DMS 273 (cell line): ENCODE measurements around the gene SPINK4.

Experiments used
- DNase-seq: peaks from one replicate; lab custom pipeline; 2025; ENCODE audit not compliant: unreplicated experiment; lab: John Stamatoyannopoulos, UW

Gene SPINK4, protein sequence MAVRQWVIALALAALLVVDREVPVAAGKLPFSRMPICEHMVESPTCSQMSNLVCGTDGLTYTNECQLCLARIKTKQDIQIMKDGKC

DNA sequence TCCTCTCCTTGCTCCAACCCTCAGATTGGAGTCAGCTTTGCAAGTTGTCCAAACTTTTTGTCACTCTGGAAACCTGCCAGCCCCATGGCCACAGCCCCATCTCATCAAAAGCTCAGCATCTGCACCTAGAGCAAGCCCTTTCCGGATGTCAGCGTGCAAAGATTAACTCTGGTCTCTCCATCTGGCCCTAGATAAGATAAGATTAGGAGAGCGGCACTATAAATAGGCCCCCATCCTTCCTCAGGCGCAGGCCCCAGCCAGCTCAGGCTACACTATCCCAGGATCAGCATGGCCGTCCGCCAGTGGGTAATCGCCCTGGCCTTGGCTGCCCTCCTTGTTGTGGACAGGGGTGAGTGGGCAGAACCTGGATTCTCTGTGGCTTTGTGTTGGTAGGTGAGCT lies at the start of gene SPINK4:
Gene SPINK4 (plus strand): TSS at position 247 of the 400 bp plus-strand sequence. CDS start 42 bp downstream, at position 289.
- DNase-seq = peak; percentile 95

- peak; percentile 43 for DNase-seq
These were observed 47.3 kb upstream of the SPINK4 start for GRCh38 chr9:33192493-33193255.

DNA sequence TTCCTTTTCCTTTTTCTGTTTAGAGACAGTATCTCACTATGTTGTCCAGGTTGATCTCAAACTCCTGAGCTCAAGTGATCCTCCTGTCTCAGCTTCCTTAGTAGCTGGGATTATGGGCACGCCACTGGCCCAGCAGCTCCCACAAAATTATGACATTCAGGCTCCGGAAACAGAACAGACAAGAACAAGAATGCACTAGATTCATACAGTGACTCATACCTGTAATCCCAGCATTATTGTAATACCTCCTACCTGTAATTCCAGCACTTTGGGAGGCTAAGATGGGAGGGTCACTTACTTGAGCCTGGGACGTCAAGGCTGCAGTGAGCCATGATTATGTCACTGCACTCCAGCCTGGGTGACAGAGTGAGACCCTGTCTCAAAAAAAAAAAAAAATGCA lies 46.1 kb upstream of the SPINK4 start:
- DNase-seq = no peak

DNA sequence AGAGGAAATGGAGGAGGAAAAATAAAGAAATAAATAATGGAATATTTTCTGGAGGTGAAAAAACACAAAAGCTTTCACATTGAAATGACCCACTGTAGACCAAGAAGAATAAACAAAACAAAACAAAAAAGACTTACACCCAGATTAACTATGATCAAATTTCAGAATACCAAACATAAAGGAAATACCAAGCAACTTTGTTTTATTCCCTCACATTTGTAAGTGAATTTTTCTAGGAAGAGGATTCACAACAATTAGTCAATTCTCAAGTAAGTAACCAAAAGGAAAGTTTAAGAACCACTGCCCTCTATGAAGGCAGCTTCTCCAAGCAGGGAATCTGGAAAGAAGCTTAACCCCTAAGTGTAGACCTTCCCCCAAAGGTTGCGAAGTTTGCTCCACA lies 43.2 kb upstream of the SPINK4 start:
- DNase-seq = no peak

- no peak for DNase-seq
These were observed 42.5 kb upstream of the SPINK4 start for GRCh38 chr9:33197279-33198152.

DNA sequence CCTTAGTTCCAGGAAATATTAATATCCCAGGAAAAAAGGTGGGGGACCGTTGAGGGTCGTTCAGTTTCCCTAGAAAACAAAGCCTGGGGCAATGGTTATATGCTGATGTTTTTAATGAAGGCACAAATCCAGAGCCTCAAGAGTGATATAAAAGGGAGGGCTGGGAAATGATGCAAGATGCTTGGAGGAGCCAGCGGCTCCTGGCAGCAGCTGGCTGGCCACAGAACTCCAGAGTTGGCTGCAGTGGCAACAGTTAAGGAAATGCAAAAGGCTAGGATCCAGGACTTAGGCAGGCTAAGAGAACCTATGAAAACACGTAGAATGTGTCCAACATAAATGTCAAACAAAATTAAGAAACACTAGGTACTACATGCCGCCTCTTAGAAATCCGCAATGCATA lies 41.8 kb upstream of the SPINK4 start:
- DNase-seq = peak; percentile 7

GRCh38 chr9:33202018-33202417 lies 37.9 kb upstream of the SPINK4 start:
- no peak for DNase-seq

- DNase-seq = no peak
These were observed 37.3 kb upstream of the SPINK4 start for GRCh38 chr9:33202552-33203201.

- DNase-seq = no peak
These were observed 30.6 kb upstream of the SPINK4 start for GRCh38 chr9:33209394-33209793.

- no peak for DNase-seq
These were observed 29.8 kb upstream of the SPINK4 start for GRCh38 chr9:33210006-33210715.

- DNase-seq = peak; percentile 37
These were observed 28.1 kb upstream of the SPINK4 start for GRCh38 chr9:33211695-33212393.

- no peak for DNase-seq
These were observed 19.0 kb upstream of the SPINK4 start for GRCh38 chr9:33220681-33221567.

DNA sequence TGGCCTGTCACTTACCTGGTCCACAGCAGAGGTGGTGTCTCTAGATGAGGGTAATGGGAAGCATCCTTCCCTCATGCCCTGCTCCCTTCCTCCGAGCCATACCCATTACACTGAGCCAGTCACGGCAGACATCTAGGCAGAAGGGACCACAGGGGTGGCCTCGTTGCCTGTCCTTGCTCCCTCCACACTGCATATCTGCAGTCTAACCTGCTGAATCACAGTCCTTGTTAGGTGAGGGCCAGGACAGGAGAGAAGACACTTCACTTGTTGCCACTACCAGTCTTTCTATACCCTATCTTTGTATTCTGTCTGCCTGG lies 18.4 kb upstream of the SPINK4 start:
- DNase-seq = no peak

DNA sequence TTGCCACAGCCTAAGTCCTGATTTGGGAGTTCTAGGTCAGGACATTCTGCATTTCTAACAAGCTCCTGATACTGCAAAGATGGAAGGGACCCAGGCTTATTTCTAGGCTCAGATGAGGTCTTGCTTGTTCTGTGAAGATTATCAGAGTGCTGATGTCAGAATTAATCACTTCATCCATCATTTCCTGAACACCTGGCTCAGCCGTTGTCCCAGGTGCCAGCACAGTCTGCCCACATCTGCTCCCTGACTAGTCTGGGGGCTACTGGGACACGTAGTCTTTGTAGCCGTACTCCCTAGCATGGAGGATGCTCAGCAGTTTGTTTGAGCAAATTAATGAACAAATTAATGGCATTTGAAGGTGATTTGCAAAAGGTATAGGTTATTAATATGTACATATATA lies 17.9 kb upstream of the SPINK4 start:
- peak; percentile 34 for DNase-seq

DNA sequence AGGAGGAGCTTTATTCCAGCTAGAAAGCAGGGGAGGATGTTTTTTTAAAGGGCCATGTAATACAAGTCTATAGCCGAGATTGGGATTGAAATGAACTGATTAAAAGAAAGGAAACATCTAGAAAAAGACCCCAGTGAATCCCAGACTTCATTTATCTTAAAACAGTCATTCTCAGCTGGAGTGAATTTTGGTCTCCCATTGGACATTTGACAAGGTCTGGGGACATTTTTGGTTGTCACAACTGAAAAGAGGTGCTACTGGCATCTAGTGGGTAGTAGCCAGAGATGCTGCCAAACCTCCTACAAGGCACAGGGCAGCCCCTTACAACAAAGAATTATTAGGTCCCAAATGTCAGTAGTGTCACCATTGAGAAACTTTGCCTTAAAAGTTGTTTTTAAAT lies 16.3 kb upstream of the SPINK4 start:
- peak; percentile 30 for DNase-seq

DNA sequence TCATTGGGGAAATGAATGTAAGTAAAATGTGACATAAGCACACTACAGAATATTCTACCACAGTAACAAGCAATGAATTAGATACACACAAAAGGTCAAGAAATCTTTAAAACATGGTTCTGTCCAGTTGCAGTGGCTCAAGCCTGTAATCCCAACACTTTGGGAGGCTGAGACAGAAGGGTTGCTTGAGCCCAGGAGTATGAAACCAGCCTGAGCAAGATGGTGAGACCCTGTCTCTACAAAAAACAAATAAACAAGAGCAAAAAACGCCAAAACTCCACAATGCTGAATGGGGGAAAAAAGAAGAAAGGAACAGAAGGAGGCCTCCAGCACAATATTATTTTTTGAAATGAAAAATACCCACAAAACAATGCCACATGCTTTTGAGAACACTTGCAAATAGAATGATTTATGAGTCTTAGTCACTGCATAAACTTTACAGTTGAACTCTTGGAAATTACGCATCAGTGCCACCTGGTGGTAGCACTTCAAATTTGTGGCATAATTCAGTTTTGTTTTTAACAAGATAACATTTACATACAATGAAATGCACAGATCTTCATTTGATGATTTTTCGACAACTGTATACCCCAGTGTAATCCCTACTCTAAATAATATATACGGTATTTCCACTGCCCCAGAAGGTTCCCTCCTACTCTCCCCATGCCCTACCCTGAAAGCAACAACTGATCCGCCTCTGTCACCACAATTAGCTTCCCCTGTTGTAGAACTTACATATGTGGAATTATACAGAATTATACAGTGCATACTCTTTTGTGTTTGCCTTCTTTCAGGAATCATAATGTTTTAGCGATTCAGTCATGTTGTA lies 14.4 kb upstream of the SPINK4 start:
- DNase-seq = peak; percentile 83

- no peak for DNase-seq
These were observed 13.0 kb upstream of the SPINK4 start for GRCh38 chr9:33227008-33227398.

DNA sequence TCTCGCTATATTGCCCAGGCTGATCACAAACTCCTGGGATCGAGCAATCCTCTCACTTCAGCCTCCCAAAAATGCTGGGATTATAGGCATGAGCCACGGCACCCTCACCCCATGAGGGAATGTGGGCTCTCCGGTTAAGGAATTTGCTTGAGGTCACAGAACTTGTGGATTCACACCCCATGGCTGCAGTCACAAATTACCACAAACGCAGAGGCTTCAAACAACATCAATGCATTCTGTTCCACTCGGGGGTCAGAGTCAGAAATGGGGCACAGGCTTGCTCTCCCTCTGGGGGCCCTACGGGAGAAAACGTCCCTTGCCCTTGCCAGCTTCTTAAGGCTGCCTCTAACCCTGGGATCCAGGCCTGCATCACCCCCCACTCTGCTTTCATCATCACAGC lies 12.2 kb upstream of the SPINK4 start:
- DNase-seq = no peak

GRCh38 chr9:33228606-33229005 lies 11.4 kb upstream of the SPINK4 start:
- DNase-seq = no peak
